Transverse colon (tissue), 4 donors: ENCODE results near the gene NPAS3. TPM values are rescaled to one million over a fixed set of nuclear protein-coding genes. Genes with fewer than 3 reads are reported as not detected.

Experiments
- DNase-seq: peaks from one replicate; pipeline ENCODE4 v3.0.0-alpha.2; 2019
- H3K27ac ChIP-seq, 4 donors: fragments of 200-600 bp; sonication (generic); 2 replicates each; pipeline ENCODE4 v1.5.1; 2016 to 2018; ENCODE audit warnings: inconsistent platforms in 4 of 4
- H3K27me3 ChIP-seq: fragments of 200-600 bp; sonication (generic); 2 replicates; pipeline ENCODE4 v1.5.1; 2017; ENCODE audit warnings: inconsistent platforms
- H3K36me3 ChIP-seq, 4 donors: fragments of 200-600 bp; sonication (generic); 2 replicates each; pipeline ENCODE4 v1.5.1; 2017 to 2019; ENCODE audit warnings: inconsistent platforms in 4 of 4
- H3K4me1 ChIP-seq, 4 donors: fragments of 200-600 bp; sonication (generic); 2 replicates each; pipeline ENCODE4 v1.5.1; 2017 to 2020; ENCODE audit warnings: inconsistent platforms in 4 of 4
- H3K4me3 ChIP-seq, 4 donors: fragments of 200-600 bp; sonication (generic); 1 replicate in 1 of 4; 2 replicates in 3 of 4; pipeline versions ENCODE4 v1.5.1 to v1.6.1; 2017 to 2019; ENCODE audit warnings: inconsistent platforms in 4 of 4
- H3K9me3 ChIP-seq, 2 donors: fragments of 200-600 bp; sonication (generic); 2 replicates each; pipeline ENCODE4 v1.5.1; 2017 to 2019; ENCODE audit warnings: inconsistent platforms in 2 of 2
- EP300 ChIP-seq: sonication (generic); formaldehyde crosslinking; IDR thresholded peaks from one replicate; pipeline ENCODE4 v1.6.1; 2017; ENCODE audit warnings: antibody characterized with exemption, low read depth
- POLR2A ChIP-seq: fragments of 450-650 bp; IDR thresholded peaks from one replicate; pipeline ENCODE4 v1.6.1; 2016; ENCODE audit warnings: antibody characterized with exemption, mild to moderate bottlenecking, moderate library complexity
- POLR2AphosphoS5 ChIP-seq, 3 donors: sonication (generic); formaldehyde crosslinking; IDR thresholded peaks; one replicate each; pipeline ENCODE4 v1.6.1; 2016; ENCODE audit warnings: antibody characterized with exemption in 3 of 3
- WGBS, 2 donors: methylation state at CpG; one replicate each; pipeline ENCODE4 v1.1.5; 2018; ENCODE audit warnings: low coverage in 1 of 2; 5-methylcytosine and 5-hydroxymethylcytosine counted together
- in situ Hi-C, 4 donors: fragments of 200-750 bp; cut with MboI; loops; one replicate each; pipeline versions ENCODE4 v1.15.0 to v1.15.1; 2017; ENCODE audit warnings: low sequenced_read_pairs in 3 of 4, low pct_ligation_motif_present in 1 of 4, low pct_unique_long_range_greater_than_20kb in 1 of 4
- intact Hi-C: fragments of 100-400 bp; cut with DNase I; formaldehyde crosslinking; loops from one replicate; pipeline ENCODE4 v1.15.1; 2023; ENCODE audit warnings: low total_unique reads
- total RNA-seq, 4 donors: library from RNA; depleted of rRNA; stranded (reverse); fragments of >200 nt; gene quantifications; one replicate each; pipeline ENCODE4 v1.1.0, GENCODE V29; 2016
- TF ChIP-seq, protein P1 (sequence below), 5 experiments: fragments of 200-600 bp in 3 of 5; fragments of 450-650 bp in 2 of 5; sonication (generic) in 3 of 5; IDR thresholded peaks; 1 replicate in 2 of 5; 2 replicates in 3 of 5; pipeline ENCODE4 v1.5.1; 2016 to 2017; ENCODE audit warnings: antibody characterized with exemption in 5 of 5, inconsistent platforms in 3 of 5, mild to moderate bottlenecking in 2 of 5, moderate library complexity in 1 of 5

The NPAS3 gene
- total RNA-seq, 4 donors from 2014 or later: 0.96 to 6.4 (median 1.8) TPM

DNA sequence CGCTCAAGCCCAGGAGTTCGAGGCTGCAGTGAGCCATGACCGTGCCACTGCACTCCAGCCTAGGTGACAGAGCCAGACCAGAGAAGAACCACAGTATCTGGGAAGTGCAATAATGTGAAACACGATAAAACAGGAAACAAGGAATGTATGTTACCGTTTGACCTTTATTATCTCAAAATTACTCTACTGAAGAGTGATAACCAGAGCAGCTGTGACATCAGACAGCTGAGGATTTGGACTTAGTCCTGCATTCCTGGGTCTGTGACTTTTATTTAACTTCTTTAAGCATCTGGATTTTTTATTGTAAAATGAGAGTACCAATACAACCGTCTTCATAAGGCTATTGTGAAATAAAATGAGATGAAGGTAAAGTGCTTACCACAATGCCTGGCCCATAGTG is 806.5 kb downstream of the NPAS3 start:
- Histone ChIP-seq H3K9me3 (no peaks in the 10 kb centered on the region), H3K4me3 (no peak overlapping the region), H3K36me3 (no peaks in the 10 kb centered on the region), H3K4me1 (no peaks in the 10 kb centered on the region), H3K27ac (no peak overlapping the region), H3K27me3 (no peaks in the 10 kb centered on the region)
- TF ChIP-seq POLR2AphosphoS5 (IDR thresholded peaks at IDR 0.05) (no peak), POLR2A (no peak), EP300 (no peak)
- TF ChIP-seq, protein P1, sequence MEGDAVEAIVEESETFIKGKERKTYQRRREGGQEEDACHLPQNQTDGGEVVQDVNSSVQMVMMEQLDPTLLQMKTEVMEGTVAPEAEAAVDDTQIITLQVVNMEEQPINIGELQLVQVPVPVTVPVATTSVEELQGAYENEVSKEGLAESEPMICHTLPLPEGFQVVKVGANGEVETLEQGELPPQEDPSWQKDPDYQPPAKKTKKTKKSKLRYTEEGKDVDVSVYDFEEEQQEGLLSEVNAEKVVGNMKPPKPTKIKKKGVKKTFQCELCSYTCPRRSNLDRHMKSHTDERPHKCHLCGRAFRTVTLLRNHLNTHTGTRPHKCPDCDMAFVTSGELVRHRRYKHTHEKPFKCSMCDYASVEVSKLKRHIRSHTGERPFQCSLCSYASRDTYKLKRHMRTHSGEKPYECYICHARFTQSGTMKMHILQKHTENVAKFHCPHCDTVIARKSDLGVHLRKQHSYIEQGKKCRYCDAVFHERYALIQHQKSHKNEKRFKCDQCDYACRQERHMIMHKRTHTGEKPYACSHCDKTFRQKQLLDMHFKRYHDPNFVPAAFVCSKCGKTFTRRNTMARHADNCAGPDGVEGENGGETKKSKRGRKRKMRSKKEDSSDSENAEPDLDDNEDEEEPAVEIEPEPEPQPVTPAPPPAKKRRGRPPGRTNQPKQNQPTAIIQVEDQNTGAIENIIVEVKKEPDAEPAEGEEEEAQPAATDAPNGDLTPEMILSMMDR (IDR thresholded peaks at IDR 0.05): no peak
- intact Hi-C loops: no loop called here
- in situ Hi-C loops: no loop called here
- no peak for DNase-seq
- 64 to 68% methylated on average over 4 to 6 of the region's 6 CpGs for WGBS, 2 donors

- Histone ChIP-seq H3K27ac (no peak overlapping the region), H3K9me3 (no peaks in the 10 kb centered on the region), H3K4me3 (no peak overlapping the region), H3K4me1 (no peaks in the 10 kb centered on the region), H3K27me3 (no peaks in the 10 kb centered on the region), H3K36me3 (no peaks in the 10 kb centered on the region)
- TF ChIP-seq, protein P1 (IDR thresholded peaks at IDR 0.05): no peak
- no peak for TF ChIP-seq EP300
- no peak for TF ChIP-seq POLR2AphosphoS5 (IDR thresholded peaks at IDR 0.05)
- no peak for TF ChIP-seq POLR2A
- intact Hi-C loops: no loop called here
- no peak for DNase-seq
- 50 to 59% methylated on average over 1 of the region's 1 CpG for WGBS, 2 donors
- in situ Hi-C loops: no loop called here
Observed at GRCh38 chr14:33747749-33748148, 809.1 kb downstream of the NPAS3 start.

DNA sequence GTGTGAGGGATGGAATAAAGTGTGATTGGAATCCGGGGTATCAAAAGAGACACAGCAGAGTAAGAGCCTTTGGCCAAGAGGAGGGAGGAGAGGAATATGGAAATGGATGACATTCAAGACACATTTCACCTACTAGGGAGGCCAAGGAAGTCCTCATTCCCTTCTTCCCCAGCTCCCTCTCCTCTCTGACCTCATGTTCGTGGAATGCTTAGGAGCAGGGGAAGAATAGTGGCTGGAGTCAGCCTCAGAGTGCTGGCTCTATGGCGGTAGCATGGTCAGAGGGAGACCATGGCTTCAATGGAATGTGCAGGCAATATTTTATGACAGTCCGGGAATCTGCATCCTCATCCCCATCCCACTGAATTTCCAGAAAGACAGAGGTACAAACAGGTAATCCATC is 815.6 kb downstream of the NPAS3 start:
- no peak for TF ChIP-seq POLR2A
- TF ChIP-seq EP300: no peak
- no peak for TF ChIP-seq POLR2AphosphoS5 (IDR thresholded peaks at IDR 0.05)
- TF ChIP-seq, protein P1 (IDR thresholded peaks at IDR 0.05): no peak
- H3K36me3 ChIP-seq: no peaks in the 10 kb centered on the region
- WGBS, 2 donors: 76 to 88% methylated on average over 1 to 4 of the region's 4 CpGs
- H3K27me3 ChIP-seq: no peaks in the 10 kb centered on the region
- no peak overlapping the region for H3K27ac ChIP-seq
- H3K4me1 ChIP-seq: no peaks in the 10 kb centered on the region
- DNase-seq: no peak
- no peaks in the 10 kb centered on the region for H3K9me3 ChIP-seq
- in situ Hi-C loops (no loop called here), intact Hi-C loops (no loop called here)
- H3K4me3 ChIP-seq: no peak overlapping the region

DNA sequence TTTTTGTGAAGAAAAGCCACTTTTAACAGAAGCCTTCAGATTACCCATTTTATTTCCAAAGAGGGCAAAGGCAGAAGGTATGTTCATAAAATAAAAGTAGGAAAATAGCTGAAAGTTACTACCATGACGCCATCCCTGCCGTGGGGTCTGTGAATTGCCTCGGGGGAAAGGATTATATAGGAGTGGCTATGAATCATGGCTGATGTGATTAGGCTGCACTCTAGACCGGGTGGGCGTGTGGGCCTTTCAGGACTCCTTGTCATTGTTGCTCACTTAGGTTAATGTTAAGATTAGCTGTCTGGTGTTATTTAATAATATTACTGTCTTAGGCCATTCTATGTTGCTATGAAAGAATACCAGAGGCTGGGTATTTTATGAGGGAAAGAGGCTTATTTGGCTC is 816.7 kb downstream of the NPAS3 start:
- Histone ChIP-seq H3K27ac (no peak overlapping the region), H3K4me1 (no peaks in the 10 kb centered on the region), H3K36me3 (no peaks in the 10 kb centered on the region), H3K9me3 (no peaks in the 10 kb centered on the region), H3K27me3 (no peaks in the 10 kb centered on the region), H3K4me3 (no peak overlapping the region)
- intact Hi-C loops (no loop called here), in situ Hi-C loops (no loop called here)
- WGBS, 2 donors: 83 to 90% methylated on average over 4 to 5 of the region's 5 CpGs
- TF ChIP-seq POLR2A (no peak), POLR2AphosphoS5 (IDR thresholded peaks at IDR 0.05) (no peak), EP300 (no peak)
- TF ChIP-seq, protein P1 (IDR thresholded peaks at IDR 0.05): no peak
- no peak for DNase-seq
